Suprapubic skin (tissue), 4 donors: ENCODE measurements around the gene SAMD14.

ENCODE experiments used
- POLR2A ChIP-seq, 2 donors: fragments of 450-650 bp; IDR thresholded peaks; one replicate each; pipeline ENCODE4 v1.6.1; 2017; ENCODE audit warnings: antibody characterized with exemption in 2 of 2, mild to moderate bottlenecking in 2 of 2, moderate library complexity in 2 of 2
- POLR2AphosphoS5 ChIP-seq, 3 donors: sonication (generic); formaldehyde crosslinking; IDR thresholded peaks; one replicate each; pipeline ENCODE4 v1.6.1; 2017; ENCODE audit warnings: antibody characterized with exemption in 3 of 3
- TF ChIP-seq, protein P1 (sequence below), 2 donors: fragments of 200-600 bp in 1 of 2; fragments of 450-650 bp in 1 of 2; sonication (generic) in 1 of 2; IDR thresholded peaks; one replicate each; pipeline ENCODE4 v1.5.1; 2016 to 2019; ENCODE audit warnings: antibody characterized with exemption in 2 of 2, mild to moderate bottlenecking in 1 of 2, moderate library complexity in 1 of 2

DNA sequence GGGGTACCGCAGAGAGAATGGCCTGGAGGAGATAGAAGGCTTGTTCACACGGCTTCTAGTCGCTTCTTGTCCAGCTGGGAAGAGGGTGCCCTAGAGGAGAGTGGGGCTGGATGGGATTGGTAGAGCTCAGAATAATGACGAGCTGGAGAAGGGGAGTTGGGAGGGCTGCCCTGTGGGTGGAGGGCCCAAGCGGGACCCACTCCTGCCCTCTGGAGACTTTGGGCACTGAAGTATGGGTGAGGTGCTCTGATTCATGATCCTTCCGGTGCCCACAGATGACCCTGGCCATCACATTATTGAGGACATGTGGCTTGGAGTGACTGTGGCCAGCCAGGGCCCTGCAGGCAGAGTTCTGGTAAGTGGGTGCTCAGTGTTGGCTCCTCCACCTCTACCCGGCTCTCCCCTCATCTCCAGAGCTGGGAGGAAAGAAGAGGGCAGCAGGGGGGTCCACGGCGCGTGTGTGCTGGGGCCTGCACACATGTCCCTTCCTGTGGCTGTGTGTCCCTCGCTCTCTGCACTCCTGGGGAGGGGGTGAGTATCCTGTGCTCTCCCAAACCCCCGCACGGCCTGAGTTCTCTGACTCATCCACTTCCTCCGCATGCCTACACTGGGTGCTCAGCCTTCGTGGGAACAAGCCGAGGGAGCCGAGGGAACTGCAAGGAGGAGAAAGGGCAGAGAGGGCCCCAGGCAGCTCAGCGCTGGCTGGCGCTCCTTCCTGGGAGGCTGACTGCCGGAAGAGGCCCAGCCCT lies 65.5 kb downstream of the SAMD14 start:
- TF ChIP-seq POLR2AphosphoS5 (IDR thresholded peaks at IDR 0.05) (no peak), POLR2A (IDR thresholded peaks at IDR 0.05) (no peak)
- TF ChIP-seq, protein P1, sequence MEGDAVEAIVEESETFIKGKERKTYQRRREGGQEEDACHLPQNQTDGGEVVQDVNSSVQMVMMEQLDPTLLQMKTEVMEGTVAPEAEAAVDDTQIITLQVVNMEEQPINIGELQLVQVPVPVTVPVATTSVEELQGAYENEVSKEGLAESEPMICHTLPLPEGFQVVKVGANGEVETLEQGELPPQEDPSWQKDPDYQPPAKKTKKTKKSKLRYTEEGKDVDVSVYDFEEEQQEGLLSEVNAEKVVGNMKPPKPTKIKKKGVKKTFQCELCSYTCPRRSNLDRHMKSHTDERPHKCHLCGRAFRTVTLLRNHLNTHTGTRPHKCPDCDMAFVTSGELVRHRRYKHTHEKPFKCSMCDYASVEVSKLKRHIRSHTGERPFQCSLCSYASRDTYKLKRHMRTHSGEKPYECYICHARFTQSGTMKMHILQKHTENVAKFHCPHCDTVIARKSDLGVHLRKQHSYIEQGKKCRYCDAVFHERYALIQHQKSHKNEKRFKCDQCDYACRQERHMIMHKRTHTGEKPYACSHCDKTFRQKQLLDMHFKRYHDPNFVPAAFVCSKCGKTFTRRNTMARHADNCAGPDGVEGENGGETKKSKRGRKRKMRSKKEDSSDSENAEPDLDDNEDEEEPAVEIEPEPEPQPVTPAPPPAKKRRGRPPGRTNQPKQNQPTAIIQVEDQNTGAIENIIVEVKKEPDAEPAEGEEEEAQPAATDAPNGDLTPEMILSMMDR (IDR thresholded peaks at IDR 0.05), result no peak
